NCI-H146 treated with DMSO at 0.1 percent for 48 hours (cell line): Measurements from ENCODE around the gene FIGNL2.
A peak's percentile ranks its signal among the peaks of the same experiment; 100 is the strongest.
"Not testable (repeated sequence)": the region's sequence is repeated elsewhere in the genome, so short reads cannot be mapped to it uniquely, and the experiment has no call there.

Source experiments
- DNase-seq: peaks from one replicate; lab custom pipeline; 2025; ENCODE audit not compliant: unreplicated experiment; lab: John Stamatoyannopoulos, UW

Gene FIGNL2

GRCh38 chr12:51836041-51836826 is 12.3 kb downstream of the FIGNL2 start:
- no peak for DNase-seq

GRCh38 chr12:51834411-51834810 is 14.1 kb downstream of the FIGNL2 start:
- DNase-seq, result no peak

- no peak for DNase-seq
These were observed 14.9 kb downstream of the FIGNL2 start for GRCh38 chr12:51833448-51834227.

- no peak for DNase-seq
These were observed 16.0 kb downstream of the FIGNL2 start for GRCh38 chr12:51832354-51833107.

GRCh38 chr12:51831817-51832216 is 16.7 kb downstream of the FIGNL2 start:
- not testable (repeated sequence) for DNase-seq

- DNase-seq, result no peak
These were observed 18.9 kb downstream of the FIGNL2 start for GRCh38 chr12:51829641-51830040.

GRCh38 chr12:51829011-51829481 is 19.5 kb downstream of the FIGNL2 start:
- DNase-seq, result peak; percentile 83

GRCh38 chr12:51827925-51828818 is 20.3 kb downstream of the FIGNL2 start:
- no peak for DNase-seq

GRCh38 chr12:51826881-51827280 is 21.6 kb downstream of the FIGNL2 start:
- no peak for DNase-seq

GRCh38 chr12:51825216-51825615 is 23.3 kb downstream of the FIGNL2 start:
- no peak for DNase-seq

- DNase-seq, result peak; percentile 75
These were observed 24.5 kb downstream of the FIGNL2 start for GRCh38 chr12:51823875-51824565.

GRCh38 chr12:51822956-51823355 is 25.6 kb downstream of the FIGNL2 start:
- peak; percentile 29 for DNase-seq

GRCh38 chr12:51822261-51822616 is 26.3 kb downstream of the FIGNL2 start:
- no peak for DNase-seq

- no peak for DNase-seq
These were observed 26.9 kb downstream of the FIGNL2 start for GRCh38 chr12:51821440-51822260.

GRCh38 chr12:51820526-51821439 is 27.7 kb downstream of the FIGNL2 start:
- peak; percentile 66 for DNase-seq

GRCh38 chr12:51819736-51820525 is 28.6 kb downstream of the FIGNL2 start:
- DNase-seq, result no peak
